Measurements from ENCODE around the gene BRAF.

DNA sequence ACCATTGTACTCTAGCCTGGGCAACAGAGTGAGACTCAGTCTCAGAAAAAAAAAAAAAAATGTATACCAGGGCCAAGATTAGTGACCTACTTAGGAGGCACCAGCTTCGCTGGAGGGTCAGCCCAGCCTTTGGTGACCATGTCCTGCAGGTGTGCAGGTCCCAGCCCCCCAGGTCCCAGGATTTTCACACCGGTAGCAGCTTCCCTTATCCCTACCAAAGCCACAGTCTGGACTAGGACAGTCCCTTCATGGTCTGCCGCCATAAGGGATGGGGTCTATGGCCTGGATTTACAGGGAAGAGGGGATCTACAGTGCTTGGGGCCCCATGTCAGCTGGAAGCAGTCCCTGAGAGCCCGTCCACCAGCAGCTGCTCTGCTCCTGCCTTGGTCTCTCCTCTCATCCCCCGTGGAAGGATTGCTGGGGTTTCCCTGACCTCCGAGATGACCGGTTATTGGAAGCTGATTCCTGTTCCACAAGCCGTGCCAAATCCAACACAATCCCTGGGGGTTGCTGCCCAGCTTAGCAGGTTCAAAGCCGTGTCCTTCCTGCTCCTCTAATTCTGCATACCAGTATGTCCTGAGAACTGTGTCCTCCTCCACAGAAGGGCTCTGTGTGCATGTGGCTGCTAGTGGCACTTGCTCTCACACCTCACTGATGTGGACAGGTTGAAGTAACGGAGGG is 239.2 kb downstream of the BRAF start:
- TF ChIP-seq, protein P1, sequence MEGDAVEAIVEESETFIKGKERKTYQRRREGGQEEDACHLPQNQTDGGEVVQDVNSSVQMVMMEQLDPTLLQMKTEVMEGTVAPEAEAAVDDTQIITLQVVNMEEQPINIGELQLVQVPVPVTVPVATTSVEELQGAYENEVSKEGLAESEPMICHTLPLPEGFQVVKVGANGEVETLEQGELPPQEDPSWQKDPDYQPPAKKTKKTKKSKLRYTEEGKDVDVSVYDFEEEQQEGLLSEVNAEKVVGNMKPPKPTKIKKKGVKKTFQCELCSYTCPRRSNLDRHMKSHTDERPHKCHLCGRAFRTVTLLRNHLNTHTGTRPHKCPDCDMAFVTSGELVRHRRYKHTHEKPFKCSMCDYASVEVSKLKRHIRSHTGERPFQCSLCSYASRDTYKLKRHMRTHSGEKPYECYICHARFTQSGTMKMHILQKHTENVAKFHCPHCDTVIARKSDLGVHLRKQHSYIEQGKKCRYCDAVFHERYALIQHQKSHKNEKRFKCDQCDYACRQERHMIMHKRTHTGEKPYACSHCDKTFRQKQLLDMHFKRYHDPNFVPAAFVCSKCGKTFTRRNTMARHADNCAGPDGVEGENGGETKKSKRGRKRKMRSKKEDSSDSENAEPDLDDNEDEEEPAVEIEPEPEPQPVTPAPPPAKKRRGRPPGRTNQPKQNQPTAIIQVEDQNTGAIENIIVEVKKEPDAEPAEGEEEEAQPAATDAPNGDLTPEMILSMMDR (optimal IDR thresholded peaks at IDR 0.05 in 1 of 3, IDR thresholded peaks at IDR 0.05 in 1 of 3, conservative IDR thresholded peaks at IDR 0.05 in 1 of 3; ENCODE audit: extremely low read depth in 1 of 3, insufficient read depth in 2 of 3, low read length in 3 of 3): no peak
- no peak for TF ChIP-seq EZH2 (IDR thresholded peaks at IDR 0.05; ENCODE audit: low read length)
